HTERT RPE-1 (cell line): ENCODE results near the gene SULT4A1.

Experiments used
- in situ Hi-C: fragments of 300-500 bp; cut with MboI; formaldehyde crosslinking; loops from 4 replicates; pipeline ENCODE4 v1.14.3; 2020; ENCODE audit warnings: low sequenced_read_pairs

The SULT4A1 gene

DNA sequence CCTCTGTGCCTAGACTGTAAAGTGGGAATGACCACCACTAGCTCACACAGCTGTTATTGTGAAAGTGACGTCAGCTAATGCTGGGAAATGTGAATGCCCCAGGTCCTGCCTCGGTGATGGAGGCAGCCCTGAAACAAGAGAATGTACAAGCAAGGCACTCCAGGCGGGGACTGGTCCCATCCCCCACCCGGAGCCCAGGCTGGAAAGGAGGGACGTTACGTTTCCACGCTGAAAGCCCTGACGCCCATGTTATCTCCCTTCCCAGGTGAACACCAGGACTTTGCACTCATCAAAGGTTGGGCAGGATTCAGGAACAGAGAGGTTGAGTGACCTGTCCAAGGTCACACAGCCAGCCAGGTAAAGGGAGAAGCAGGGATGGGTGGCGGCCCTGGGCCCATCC lies 784 bp downstream of the SULT4A1 start:
- in situ Hi-C loops: no loop called here

GRCh38 chr22:43860831-43861230 lies 1.5 kb downstream of the SULT4A1 start:
- in situ Hi-C loops: no loop called here

- in situ Hi-C loops: no loop called here
Observed at GRCh38 chr22:43860126-43860525, 2.2 kb downstream of the SULT4A1 start.

- in situ Hi-C loops: no loop called here
Observed at GRCh38 chr22:43859621-43860020, 2.7 kb downstream of the SULT4A1 start.

DNA sequence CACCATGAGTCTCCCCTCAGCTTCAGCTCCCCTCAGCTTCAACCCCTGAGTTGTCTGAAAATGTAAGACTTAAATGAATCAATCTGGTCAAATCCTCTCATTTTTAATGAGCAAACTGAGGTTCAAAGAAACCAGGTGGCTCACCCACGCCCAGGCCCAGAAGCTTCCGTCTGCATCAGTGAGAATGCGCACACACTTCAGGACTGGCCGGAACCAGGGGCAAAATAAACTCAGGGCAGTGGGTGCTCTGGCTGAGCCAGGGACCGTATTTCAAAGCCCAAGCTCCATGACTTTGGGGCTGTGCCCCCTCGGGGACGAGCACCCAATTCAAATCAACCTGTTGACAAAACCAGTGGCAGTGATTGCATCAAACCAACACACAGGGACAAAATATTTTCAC lies 3.1 kb downstream of the SULT4A1 start:
- in situ Hi-C loops: no loop called here

DNA sequence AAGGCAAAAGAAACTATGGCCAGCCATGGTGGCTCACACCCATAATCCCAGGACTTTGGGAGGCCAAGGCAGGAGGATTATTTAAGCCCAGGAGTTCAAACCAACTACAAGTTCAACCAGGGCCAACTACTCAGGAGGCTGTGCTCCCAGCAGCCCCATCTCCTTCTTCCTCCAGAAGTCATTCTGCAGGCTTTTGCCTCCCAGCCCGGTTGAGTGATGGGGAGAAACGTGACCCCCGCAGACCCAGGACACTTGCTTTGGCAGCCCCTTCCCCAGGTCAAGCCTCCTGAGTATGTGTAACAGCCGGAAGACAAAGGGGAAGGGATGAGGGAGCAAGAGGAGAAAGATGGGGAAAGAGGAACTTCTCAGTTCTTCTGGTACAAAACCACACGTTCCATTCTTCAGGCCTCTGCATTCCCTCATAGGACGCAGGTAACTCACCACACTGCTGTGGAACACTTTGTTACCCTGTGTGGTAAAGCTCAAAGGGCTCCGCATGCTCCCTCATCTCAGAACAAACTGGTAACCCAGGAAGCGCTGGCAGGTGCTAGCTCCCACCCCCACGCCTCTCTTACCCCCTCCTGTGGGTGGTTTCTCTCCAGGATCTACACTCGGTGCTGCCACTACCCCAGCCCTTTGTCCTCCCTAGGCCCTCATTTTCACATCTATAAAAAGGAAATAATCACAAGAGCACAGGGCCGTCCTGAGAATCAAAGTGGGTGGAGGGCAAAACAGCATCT lies 4.0 kb downstream of the SULT4A1 start:
- in situ Hi-C loops: no loop called here

DNA sequence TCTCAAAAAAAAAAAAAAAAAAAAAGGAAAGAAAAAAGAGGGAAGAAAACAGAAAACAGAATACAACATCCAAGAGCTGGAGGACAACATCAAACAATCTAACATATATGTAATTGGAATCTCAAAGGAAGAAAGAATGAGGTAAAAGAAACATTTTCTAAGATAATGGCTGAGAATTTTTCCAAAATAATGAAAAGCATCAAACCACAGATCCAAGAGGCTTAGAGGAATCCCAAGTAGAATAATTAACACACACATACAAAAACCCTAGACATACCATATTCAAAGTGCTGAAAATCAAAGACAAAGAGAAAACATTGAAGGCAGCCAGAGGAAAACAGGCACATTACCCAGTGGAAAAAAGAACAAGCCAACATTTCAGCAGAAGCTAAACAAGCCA lies 4.9 kb downstream of the SULT4A1 start:
- in situ Hi-C loops: no loop called here

GRCh38 chr22:43855431-43855830 lies 6.9 kb downstream of the SULT4A1 start:
- in situ Hi-C loops: no loop called here

DNA sequence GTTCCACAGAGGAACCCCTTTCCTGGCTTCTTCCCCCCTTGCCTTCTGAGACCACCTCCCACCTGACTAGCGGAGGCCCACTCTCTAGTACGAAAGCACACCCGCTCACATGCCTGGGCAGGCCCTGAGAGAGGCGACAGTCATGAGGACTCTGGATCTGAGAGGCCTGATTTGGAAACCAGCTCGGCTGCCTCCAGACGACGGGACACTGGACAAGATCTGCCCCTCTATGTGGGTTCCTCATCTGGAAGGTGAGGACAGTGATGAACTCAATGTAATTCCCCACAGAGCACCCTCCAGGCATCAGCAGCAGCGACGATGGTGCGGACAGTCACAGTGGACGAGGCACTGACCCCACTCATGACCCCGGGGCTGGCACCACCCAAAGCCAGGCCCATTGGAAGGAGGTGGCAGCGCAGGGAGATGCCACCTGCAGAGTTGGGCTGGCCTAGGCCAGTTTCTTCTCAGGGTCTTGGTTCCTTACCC lies 7.5 kb downstream of the SULT4A1 start:
- in situ Hi-C loops: no loop called here

DNA sequence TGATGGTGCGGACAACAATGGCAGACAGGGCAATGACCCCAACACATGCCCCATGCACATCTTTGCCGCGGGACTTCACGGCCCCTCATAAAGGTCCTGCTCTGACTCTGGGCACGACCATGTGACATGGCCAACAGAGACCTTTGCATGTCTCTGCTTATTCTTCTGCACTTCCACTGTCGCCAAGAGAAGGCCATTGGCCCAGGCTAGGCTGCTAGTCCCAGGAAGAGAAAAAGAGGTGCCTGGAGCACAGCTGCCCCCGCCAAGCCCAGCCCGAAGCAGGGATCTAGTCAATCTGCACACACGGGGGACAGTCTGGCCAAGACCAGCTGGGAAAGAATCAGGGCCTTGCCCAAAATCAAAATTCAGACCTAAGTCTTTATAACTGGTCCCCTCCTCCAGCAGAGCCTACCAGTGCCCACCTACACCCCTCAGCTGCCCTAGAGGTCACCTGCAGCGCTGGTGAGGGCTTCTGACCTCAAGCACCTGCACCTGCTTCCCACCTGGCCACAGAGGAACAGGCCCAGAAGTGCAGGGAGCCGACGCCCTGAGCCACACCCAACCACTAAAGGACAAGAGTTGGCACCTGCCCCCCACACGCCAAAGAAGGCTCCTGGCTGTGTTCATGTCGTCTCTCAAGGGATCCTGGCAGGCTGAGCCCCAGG lies 8.1 kb downstream of the SULT4A1 start:
- in situ Hi-C loops: no loop called here

GRCh38 chr22:43853328-43853931 lies 8.9 kb downstream of the SULT4A1 start:
- in situ Hi-C loops: no loop called here

- in situ Hi-C loops: no loop called here
Observed at GRCh38 chr22:43852573-43853327, 9.6 kb downstream of the SULT4A1 start.

DNA sequence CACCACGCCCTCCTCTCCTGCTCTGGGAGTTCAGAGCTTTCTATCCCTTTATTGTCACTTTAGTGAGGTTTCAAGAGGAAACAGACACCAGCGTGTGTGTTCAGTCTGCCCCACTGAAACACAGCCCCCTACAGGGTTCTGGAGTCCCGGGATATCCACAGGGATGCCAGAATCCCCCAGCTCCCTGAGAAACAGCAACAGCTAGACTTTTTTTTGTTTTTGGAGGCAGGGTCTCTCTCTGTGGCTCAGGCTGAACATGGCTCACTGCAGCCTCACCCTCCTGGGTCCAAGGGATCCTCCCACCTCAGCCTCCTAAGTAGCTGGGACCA lies 10.4 kb downstream of the SULT4A1 start:
- in situ Hi-C loops: no loop called here

- in situ Hi-C loops: no loop called here
Observed at GRCh38 chr22:43851058-43851978, 11.0 kb downstream of the SULT4A1 start.

DNA sequence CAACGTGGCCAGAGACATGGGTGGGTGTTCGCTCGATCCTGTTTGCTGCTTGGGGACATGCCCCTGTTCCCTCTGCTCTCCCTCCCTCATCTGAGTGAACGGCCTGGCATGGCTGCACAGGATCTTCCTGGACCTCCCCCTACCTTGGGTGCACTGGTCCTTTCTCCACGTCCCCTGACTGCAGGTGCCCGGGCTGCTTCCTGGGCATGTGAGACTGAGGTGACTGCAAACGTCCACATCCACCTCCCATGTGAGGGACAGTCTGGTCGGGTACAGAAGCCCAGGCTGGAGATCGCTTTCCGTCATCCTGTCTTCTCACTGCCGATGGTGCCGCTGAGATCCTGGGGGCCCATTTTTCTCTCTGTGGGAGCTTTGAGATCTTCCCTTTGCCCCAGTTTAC lies 11.8 kb downstream of the SULT4A1 start:
- in situ Hi-C loops: no loop called here

- in situ Hi-C loops: no loop called here
Observed at GRCh38 chr22:43849731-43850130, 12.6 kb downstream of the SULT4A1 start.

DNA sequence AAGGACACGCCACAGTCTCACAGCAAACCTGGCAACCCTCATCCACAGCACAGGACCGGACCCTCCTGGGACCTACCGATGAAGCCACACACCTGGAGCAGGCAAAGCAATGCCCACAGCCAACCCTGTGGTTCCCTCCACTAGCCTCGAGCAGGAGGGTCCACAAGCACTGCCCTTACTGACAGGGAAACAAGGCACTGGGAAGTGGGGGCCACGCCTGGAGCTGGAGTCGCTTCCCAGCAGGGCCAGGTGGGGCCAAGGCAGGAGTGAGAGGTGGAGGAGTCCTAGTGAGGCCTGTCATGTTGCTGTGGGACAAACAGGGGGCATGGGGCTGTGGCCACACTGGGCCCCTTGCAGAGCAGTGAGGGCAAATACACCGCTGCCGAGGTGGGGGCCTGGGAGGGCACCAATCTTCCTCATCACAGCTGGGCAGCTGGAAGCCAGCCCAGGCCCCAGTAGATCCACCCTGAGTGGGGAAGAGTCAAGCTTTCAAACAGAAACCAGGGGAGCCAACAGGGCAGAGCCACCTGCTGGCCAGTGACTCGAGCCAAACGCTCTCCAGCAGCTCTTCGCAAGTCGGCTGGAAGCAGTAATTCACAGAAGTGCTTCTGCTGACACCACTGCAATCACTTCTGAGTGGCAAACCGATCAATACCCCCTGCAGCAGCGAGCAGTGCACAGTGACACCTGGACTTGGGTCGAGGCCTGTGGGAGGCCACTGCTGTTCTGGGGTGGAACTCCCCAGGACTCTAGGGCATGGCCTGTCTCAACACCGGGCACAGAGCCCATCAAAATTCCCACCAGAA lies 13.7 kb downstream of the SULT4A1 start:
- in situ Hi-C loops: no loop called here

GRCh38 chr22:43847376-43848289 lies 14.7 kb downstream of the SULT4A1 start:
- in situ Hi-C loops: no loop called here

- in situ Hi-C loops: no loop called here
Observed at GRCh38 chr22:43846966-43847365, 15.3 kb downstream of the SULT4A1 start.
